ENCODE results near the gene KREMEN2.

Gene KREMEN2

DNA sequence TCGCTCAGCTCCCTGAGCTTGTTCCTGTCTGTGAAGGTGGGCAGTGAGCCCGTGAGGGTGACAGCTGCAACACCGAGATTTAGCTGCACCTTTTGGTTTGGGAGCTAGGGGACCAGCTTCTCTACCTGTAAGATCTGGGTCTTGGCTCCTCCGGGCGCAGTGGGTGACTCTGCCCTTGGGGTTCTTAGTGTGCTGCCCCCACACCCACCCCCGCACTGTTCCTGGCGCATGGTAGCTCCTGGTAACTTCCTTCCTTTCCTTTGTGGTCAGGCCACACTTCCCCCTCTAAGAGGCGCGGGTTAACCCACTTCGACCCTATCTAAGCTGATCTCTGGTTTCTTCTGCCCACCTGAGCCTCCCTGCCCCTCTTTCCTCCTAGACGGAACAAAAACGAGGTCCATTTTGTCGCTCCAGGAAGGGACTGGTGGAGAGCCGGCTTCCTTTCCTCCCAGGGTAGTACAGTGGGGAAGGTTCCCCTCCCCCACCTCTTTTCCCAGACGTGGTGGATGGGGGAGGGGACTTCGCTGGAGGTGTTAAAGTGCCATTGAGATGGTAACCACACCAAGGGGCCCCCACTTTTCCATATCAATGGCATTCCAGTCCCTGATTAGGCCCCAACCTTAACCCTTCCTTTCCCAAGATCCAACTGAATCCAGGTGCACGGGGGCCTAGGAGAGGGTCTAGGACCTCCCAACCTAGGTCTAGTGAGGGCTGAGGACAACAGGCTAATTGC is 44.0 kb downstream of the KREMEN2 start:
- DNase-seq = peak; percentile 18 to 28

DNA sequence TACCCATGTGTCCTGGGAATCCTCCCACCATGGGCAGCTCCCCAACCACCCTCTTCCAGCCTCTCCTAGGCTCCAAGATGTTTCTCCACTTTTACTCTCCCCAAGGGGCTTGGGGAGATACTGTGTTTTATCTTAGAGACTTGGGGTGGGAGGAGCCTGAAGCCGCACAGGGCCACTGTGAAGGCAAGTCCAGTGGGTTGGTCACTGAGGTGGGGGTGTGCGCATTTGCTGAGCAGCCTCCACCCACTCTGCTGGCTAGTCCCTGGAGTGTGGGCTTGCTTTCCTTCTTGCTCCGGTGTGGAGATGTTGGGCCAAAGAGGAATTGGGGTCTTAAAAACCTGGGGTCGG is 44.6 kb downstream of the KREMEN2 start:
- no peak for DNase-seq

DNA sequence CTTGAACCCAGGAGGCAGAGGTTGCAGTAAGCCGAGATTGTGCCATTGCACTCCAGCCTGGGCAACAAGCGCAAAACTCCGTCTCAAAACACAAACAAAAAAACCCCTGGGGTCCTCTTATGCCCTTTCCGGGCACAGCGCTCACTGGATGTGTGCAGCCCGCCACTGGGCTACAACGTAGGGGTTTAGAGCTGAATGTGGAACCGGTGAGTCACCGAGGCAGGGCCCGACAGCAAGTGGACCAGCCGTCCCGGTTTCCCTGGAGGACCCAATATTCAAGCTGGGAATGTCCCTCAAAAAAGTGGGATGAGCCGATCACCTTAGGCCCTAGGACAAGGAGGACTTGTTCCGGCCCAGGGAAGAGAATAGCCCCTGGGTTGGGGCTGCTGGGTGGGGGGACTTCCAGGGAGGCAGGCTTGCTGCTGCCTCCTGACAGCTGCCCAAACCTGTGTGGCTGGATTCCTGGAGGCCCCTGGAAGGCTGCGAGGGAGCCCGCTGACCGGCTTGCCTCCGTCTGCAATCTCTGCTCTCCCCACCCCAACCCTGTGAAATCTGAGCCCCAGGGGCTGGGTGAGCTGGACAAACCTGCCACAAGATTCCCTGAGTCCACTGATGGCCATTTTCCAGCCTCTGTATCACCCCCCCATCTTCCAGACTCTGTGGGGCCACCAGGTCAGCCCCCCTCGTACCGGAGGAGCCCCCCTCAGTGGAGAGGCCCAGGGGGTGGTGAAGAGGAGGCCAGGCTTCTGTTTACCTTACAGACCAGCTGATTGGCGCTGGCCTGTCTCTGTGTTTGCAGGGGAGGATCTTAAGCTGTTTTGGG is 45.7 kb downstream of the KREMEN2 start:
- DNase-seq = no peak

DNA sequence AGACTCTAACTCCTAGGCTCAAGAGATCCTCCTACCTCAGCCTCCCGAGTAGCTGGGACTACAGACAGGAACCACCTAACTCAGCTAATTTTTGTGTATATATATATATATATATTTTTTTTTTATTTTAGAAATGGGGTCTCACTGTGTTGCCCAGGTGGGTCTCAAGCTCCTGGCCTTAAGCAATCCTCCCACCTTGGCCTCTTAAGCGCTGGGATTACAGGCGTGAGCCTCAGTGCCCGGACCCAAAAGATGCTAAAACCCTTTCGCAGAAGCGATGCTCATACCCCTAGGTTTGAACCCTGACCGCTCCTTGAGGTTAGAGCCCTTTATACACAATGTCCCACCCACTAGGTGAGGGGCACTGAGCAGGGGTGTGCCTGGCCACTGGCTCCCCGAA is 46.4 kb downstream of the KREMEN2 start:
- no peak for DNase-seq

DNA sequence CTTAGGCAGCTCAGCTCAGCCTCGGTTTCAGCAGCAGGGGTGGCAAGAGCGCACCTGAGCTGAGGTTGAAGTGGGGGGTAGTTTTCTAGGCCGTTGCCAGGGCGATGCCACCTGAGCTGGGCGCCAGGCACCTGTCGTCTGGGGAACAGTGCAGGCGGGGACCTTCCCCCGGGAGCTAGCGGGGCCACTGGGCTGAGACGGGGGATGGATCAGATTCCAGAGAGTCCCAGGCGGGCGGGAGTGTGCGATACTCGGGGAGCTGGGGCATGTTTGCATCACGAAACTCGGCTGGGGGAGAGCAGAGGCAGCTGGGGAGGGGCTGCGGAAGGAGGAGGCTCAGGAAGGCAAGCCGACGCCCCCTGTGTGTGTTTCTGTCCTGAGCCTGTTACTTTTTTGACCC is 48.2 kb downstream of the KREMEN2 start:
- DNase-seq = no peak

DNA sequence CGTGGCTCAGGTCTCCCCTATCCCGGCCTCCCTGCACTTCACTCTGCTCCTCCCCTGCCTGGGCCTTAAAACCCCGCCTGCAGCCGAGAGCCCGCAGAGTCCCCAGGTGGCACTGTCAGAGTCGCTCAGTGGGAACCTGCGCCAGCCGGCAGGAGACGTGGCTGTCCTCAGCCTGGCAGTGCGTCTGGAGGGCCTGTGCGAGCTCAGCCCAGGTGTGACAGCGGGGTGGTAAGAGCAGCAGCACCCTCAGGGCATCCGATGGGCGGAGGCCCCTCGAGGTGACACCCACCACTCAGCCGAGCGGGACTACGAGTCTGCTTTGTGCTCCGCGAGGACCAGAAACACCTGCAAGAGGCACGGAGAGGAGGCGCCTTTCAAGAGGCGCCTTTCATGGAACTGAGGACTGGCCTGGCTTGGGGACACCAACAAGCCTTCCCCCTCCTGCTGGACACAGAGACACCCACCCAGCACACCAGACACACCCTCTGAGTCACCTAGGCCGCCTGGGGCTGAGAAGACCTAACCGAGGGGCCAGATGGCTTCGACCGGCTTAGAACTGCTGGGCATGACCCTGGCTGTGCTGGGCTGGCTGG is 48.8 kb downstream of the KREMEN2 start, which contains the start of gene CLDN9:
TSS of gene CLDN9 (plus strand) at position 96 of the 593 bp plus-strand sequence. CDS start at position 536, 440 bp downstream.
- no peak for DNase-seq

DNA sequence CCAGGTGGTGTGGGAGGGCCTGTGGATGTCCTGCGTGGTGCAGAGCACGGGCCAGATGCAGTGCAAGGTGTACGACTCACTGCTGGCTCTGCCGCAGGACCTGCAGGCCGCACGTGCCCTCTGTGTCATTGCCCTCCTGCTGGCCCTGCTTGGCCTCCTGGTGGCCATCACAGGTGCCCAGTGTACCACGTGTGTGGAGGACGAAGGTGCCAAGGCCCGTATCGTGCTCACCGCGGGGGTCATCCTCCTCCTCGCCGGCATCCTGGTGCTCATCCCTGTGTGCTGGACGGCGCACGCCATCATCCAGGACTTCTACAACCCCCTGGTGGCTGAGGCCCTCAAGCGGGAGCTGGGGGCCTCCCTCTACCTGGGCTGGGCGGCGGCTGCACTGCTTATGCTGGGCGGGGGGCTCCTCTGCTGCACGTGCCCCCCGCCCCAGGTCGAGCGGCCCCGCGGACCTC is 49.4 kb downstream of the KREMEN2 start:
- DNase-seq = no peak

DNA sequence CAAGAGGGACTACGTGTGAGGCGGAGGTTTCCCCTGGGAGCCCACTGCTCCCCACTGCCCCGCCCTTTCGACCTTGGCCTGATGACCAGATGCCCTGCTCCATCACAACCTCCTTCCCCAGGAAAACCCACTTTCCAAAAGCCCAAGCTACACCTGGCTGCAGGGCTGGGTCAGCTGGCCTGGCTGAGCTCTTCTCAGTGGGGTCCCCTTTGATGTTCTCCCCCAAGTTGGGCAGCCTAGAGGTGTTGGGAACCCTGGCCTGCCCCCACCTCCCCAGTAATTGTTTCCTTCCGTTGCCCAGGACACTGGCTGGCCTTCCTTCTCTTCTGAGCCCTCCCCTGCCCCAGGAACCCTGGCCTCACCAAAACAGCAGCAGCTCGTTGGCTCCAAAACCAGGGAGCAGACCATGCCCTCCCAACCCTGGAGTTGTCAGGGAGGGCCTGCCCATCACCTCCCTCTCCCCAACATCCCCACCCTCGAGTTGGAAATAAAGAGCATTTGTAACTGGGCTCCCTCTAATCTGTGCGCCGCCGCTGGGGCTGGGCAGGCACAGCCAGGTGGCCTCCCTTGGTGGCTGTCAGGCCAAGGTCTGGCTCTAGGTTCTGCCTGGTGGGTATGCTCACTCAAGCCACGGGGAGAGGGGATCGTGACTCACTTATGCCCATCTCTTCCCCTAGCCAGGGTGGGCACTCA is 50.1 kb downstream of the KREMEN2 start:
- no peak for DNase-seq

DNA sequence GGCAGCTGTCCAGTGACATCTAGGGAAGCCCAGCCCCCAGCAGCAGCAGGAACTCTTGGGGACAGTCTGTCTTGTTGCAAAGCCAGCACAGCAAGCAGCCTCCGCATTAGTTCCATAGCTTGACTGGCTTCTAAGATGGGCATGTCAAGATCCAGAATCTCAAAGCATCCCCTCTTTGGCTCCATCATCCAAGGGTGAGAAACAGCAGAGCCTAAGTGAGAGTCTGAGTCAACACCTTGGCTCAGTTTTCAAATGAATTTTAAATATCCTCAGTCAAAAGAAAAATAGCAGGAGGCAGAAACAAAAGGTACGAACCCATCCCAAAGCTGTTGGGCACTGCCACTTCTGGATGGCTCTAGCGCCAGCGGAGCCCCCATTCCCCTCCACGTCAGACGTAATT is 50.9 kb downstream of the KREMEN2 start:
- DNase-seq = no peak

DNA sequence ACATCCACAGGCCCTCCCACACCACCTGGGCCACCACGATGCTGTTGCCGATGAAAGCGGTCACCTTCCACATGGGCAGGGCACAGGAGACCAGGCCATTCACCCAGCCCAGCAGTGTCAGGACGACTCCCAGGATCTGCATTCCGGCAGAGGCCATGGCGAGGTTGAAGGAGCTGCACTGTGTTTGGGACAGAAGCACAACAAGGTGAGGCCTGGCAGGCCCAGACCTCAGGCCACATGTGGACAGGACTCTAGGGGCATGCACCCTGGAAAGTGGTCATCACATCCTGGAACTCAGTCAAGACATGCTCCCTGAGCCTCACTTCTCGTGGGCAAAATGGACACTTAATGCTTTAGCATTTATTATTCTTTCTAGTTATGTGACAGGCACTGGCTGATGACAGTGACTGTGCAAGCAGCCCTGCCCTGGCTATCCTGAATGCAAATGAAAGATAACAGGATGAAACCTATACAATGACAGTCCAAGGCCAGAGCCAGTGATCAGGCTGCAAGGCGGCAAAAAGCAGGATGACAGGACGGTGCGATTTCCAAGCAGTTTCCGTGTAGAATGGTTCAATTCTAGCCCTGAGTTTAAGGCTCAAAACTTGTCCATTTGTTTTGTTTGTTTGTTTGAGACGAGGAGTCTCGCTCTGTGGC is 51.9 kb downstream of the KREMEN2 start:
- no peak for DNase-seq

DNA sequence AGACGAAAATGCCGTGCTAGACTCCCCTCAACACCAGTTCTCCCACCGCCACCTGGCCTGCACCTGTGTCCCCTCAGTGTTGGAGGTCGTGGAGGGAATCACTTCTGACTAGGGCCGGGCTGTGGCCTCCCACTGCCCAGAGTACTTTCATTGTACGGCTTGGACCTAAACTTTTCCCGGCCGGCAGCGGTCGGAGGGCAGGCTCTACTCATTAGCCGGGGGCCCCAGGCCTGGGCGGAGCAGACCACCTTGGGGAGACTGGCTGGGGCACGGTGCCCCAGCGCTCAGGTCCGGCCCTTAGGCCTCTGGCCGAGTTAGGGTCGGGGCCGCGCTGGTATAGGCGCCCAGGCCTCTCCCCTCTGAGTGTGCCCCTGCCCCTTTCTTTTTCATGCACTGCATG is 53.3 kb downstream of the KREMEN2 start:
- DNase-seq = no peak
